Pancreas (tissue), 10 donors: Measurements from ENCODE around the gene KRT10. TPM values are rescaled to one million over a fixed set of nuclear protein-coding genes. Genes with fewer than 3 reads are reported as not detected.
A peak's percentile ranks its signal among the peaks of the same experiment; 100 is the strongest.

Experiments
- ATAC-seq, 4 donors: fragments of 200-7000 bp; cut with Tn5 transposase; one replicate each; pipeline versions ENCODE4 v1.8.0 to v1.9.1; 2020; ENCODE audit warnings: mild to moderate bottlenecking in 4 of 4, moderate library complexity in 4 of 4
- DNase-seq, 6 donors: peaks; one replicate each; pipeline ENCODE4 v3.0.0-alpha.2; 2020
- FAIRE-seq: peaks from 2 replicates; lab custom pipeline; 2012; peaks lifted over from hg19 to GRCh38; lab: Jason Lieb, UNC
- H3K27ac ChIP-seq, 4 donors: fragments of 200-600 bp; sonication (generic); 1 replicate in 3 of 4; 2 replicates in 1 of 4; pipeline versions ENCODE4 v1.5.0 to v1.8.0; 2020
- H3K27me3 ChIP-seq, 4 donors: fragments of 200-600 bp; one replicate each; pipeline ENCODE4 v1.8.0; 2021
- H3K36me3 ChIP-seq, 3 donors: fragments of 200-600 bp; sonication (generic) in 1 of 3; one replicate each; pipeline versions ENCODE4 v1.5.0 to v1.8.0; 2020 to 2021
- H3K4me1 ChIP-seq, 3 donors: fragments of 200-600 bp; one replicate each; pipeline ENCODE4 v1.8.0; 2021
- H3K4me3 ChIP-seq, 4 donors: fragments of 200-600 bp; sonication (generic) in 2 of 4; one replicate each; pipeline versions ENCODE4 v1.5.0 to v1.8.0; 2020 to 2021
- H3K9me3 ChIP-seq, 4 donors: fragments of 200-600 bp; one replicate each; pipeline ENCODE4 v1.8.0; 2021
- CTCF ChIP-seq, 4 donors: fragments of 200-600 bp; sonication (generic) in 3 of 4; IDR thresholded peaks; one replicate each; pipeline versions ENCODE4 v1.5.0 to v1.8.0; 2021; ENCODE audit warnings: antibody characterized with exemption in 4 of 4
- WGBS, 2 donors: extraction: QIAGEN DNeasy Blood & Tissue Kit; methylation state at CpG; one replicate each; pipeline ENCODE4 v1.1.7; 2013; 5-methylcytosine and 5-hydroxymethylcytosine counted together
- intact Hi-C, 3 donors: fragments of 100-400 bp; cut with DNase I; formaldehyde crosslinking; loops; one replicate each; pipeline versions ENCODE4 v1.11.1 to v1.14.2; 2022
- polyA plus RNA-seq, 2 donors: library from polyadenylated mRNA; stranded (reverse); fragments of 200-250 nt; gene quantifications; one replicate each; pipeline ENCODE4 v1.2.3, GENCODE V29; 2013
- total RNA-seq, 6 donors: library from RNA; stranded (reverse); fragmentation: NEBNext Ultra II Directional in 4 of 6; extraction: Animal tissue kit (Norgen Biotek cat#: 25700) in 4 of 6; gene quantifications; one replicate each; pipeline versions ENCODE4 v1.2.1 to v1.2.4, GENCODE V29; 2021 to 2023
- donor health status: healthy with polysubstance abuse.
- donor health status: DM: no; HTN: no; CAD: no; lungs with moderate emphysema.
- donor health status: DM: no; HTN: no; CAD: no.
- donor health status: control.
- donor health status: control.
- donor health status: Bipolar disorder and iron deficiency.
- donor health status: DM: yes; HTN: yes; CAD: no.
- donor health status: DM: no; HTN: no; CAD: no.
- donor health status: DM: no; HTN: no; CAD: no.
- donor health status: DM: yes; HTN: yes; CAD: no.

Gene KRT10
- total and polyA plus RNA-seq, 8 donors = 13.9 to 31.0 (median 21.2) TPM

DNA sequence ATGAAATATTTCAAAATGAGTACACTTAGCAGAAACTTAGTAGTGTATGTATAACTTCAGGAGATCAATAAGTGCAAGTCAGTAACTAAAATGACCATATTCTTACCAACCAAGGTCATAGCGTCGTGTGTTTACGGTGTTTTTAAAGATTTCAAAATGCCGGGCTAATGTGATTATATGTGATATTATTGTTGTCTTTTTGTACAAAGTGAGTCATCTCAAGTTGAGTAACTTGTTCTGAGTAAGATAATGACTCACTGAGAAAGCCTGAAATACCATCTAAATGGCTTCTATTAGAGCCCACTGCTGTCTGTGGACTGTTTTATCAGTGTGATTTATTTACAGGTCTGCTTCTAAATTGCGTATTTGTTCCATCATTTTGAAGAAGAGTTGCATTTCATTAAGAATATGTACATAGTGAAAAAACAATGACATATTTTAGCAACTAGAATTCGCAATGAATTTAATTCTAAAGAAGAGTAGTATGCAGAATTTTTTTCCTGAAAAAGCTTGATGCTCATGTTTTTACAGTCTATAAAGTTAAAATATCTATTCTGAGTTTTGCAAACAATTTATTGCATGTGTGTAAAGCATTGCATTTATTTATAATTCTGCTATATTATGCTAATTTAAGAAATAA lies 31.9 kb upstream of the KRT10 start:
- Histone ChIP-seq H3K36me3 (no peaks in the 10 kb centered on the region), H3K9me3 (no peaks in the 10 kb centered on the region), H3K4me1 (no peaks in the 10 kb centered on the region), H3K4me3 (peak overlapping the region in 1 of 4 donors; percentile 3), H3K27me3 (peaks cover 0 to 21% (median 0%) of the 10 kb centered on the region in 4 donors), H3K27ac (no peak overlapping the region)
- FAIRE-seq (no peak), DNase-seq (no peak), ATAC-seq (peak in 2 of 4 donors; percentile 56 to 64)
- no peak for TF ChIP-seq CTCF (IDR thresholded peaks at IDR 0.05)
- WGBS, 2 donors = 23 to 33% methylated on average over 6 of the region's 6 CpGs
- intact Hi-C loops = no loop called here

- no peak overlapping the region for H3K27ac ChIP-seq
- no peaks in the 10 kb centered on the region for H3K9me3 ChIP-seq
- no peaks in the 10 kb centered on the region for H3K4me1 ChIP-seq
- no peak for DNase-seq
- H3K36me3 ChIP-seq = no peaks in the 10 kb centered on the region
- 38 to 55% methylated on average over 1 of the region's 1 CpG for WGBS, 2 donors
- no peak for ATAC-seq
- FAIRE-seq = no peak
- peaks cover 0 to 21% (median 0%) of the 10 kb centered on the region in 4 donors for H3K27me3 ChIP-seq
- TF ChIP-seq CTCF (IDR thresholded peaks at IDR 0.05) = no peak
- H3K4me3 ChIP-seq = no peak overlapping the region
- intact Hi-C loops = no loop called here
Measured at GRCh38 chr17:40852364-40852763, 29.9 kb upstream of the KRT10 start.

DNA sequence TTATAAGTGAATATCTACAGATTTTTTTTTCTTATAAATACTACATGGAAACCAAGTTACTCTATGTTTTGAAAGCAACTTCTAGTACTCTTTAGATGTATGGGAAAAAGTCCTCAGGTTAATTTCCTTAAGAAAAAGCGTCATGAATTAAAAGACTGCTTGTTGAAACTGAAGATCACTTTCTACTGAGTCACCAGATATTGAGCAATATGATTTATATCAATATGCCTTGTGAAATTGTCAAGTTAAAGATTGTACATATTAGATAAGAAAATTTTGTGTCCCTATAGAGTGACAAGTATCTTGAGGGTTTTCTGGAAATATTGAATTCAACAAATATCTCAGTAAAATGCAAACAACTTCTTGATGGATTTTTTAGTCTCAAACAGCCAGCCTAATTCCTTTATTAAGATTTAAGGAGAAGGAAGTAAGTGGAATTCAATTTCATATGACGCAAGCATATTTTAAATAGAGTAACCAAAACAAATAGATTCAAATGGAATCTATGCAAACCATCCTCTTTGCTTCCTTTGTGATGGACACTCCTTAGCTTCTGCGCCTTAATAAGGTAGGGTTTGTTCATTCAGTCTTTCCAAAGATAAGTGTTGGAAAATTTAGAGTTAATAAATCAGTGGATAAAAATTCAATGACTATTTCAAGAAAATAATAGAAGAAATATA lies 28.0 kb upstream of the KRT10 start:
- FAIRE-seq = no peak
- H3K4me1 ChIP-seq = no peaks in the 10 kb centered on the region
- TF ChIP-seq CTCF (IDR thresholded peaks at IDR 0.05) = no peak
- ATAC-seq = no peak
- H3K9me3 ChIP-seq = no peaks in the 10 kb centered on the region
- H3K36me3 ChIP-seq = no peaks in the 10 kb centered on the region
- peaks cover 0 to 21% (median 0%) of the 10 kb centered on the region in 4 donors for H3K27me3 ChIP-seq
- intact Hi-C loops = no loop called here
- H3K27ac ChIP-seq = no peak overlapping the region
- DNase-seq = no peak
- 77 to 92% methylated on average over 3 of the region's 3 CpGs for WGBS, 2 donors
- no peak overlapping the region for H3K4me3 ChIP-seq

DNA sequence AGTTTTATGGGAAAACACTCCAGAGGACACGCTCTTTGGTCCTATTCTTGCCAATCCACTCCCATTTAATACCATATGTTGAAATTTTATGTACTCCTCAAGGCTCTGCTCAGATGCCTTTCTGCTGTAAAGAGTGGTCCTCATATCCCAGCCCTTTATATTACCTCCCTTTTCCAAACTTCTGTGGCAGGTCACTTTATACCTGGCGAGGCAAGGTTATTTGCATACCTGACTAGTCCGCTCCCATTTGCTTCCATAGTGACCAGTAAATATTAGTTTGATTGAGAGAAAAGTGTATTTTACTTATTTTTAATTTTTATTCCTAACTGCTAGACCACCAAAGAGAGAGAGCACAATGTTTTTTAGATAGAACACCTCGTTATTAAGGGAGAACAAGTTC lies 27.3 kb upstream of the KRT10 start:
- Histone ChIP-seq H3K4me3 (no peak overlapping the region), H3K27ac (no peak overlapping the region), H3K27me3 (peaks cover 0 to 21% (median 0%) of the 10 kb centered on the region in 4 donors), H3K36me3 (no peaks in the 10 kb centered on the region), H3K4me1 (no peaks in the 10 kb centered on the region), H3K9me3 (no peaks in the 10 kb centered on the region)
- FAIRE-seq (no peak), DNase-seq (no peak), ATAC-seq (no peak)
- intact Hi-C loops = no loop called here
- WGBS, 2 donors = 72 to 79% methylated on average over 4 of the region's 4 CpGs
- TF ChIP-seq CTCF (IDR thresholded peaks at IDR 0.05) = no peak
